Hepatocyte (in vitro differentiated cells): ENCODE measurements around the gene UBA5. TPM values are rescaled to one million over a fixed set of nuclear protein-coding genes. Genes with fewer than 3 reads are reported as not detected.

Source experiments
- DNase-seq: peaks from one replicate; pipeline ENCODE4 v3.0.0-alpha.2; 2016; ENCODE audit warnings: low spot score
- H2AFZ ChIP-seq: fragments of 200-600 bp; sonication (generic); 2 replicates; pipeline ENCODE4 v1.6.0; 2016; ENCODE audit warnings: antibody characterized with exemption, mild to moderate bottlenecking
- H3K27ac ChIP-seq: fragments of 200-600 bp; sonication (generic); 2 replicates; pipeline ENCODE4 v1.5.1; 2016; ENCODE audit warnings: mild to moderate bottlenecking
- H3K27me3 ChIP-seq: fragments of 200-600 bp; sonication (generic); 2 replicates; pipeline ENCODE4 v1.6.1; 2016
- H3K36me3 ChIP-seq: fragments of 200-600 bp; sonication (generic); replicated peaks from 2 replicates; pipeline ENCODE4 v1.5.1; 2016; ENCODE audit warnings: low read depth; ENCODE audit not compliant: insufficient read depth
- H3K4me1 ChIP-seq: fragments of 200-600 bp; sonication (generic); 2 replicates; pipeline ENCODE4 v1.5.1; 2016; ENCODE audit warnings: mild to moderate bottlenecking, moderate library complexity; ENCODE audit not compliant: insufficient read depth
- H3K4me2 ChIP-seq: fragments of 200-600 bp; sonication (generic); 2 replicates; pipeline ENCODE4 v1.6.0; 2016
- H3K4me3 ChIP-seq: fragments of 200-600 bp; sonication (generic); 2 replicates; pipeline ENCODE4 v1.5.1; 2016; ENCODE audit warnings: mild to moderate bottlenecking
- H3K79me2 ChIP-seq: fragments of 200-600 bp; sonication (generic); 2 replicates; pipeline ENCODE4 v1.6.0; 2017; ENCODE audit warnings: mild to moderate bottlenecking
- H3K9me2 ChIP-seq: fragments of 200-600 bp; sonication (generic); replicated peaks from 2 replicates; pipeline ENCODE4 v1.6.0; 2017; ENCODE audit warnings: mild to moderate bottlenecking; ENCODE audit not compliant: insufficient read depth
- H3K9me3 ChIP-seq: fragments of 200-600 bp; sonication (generic); 2 replicates; pipeline ENCODE4 v1.5.1; 2016; ENCODE audit warnings: low read depth, mild to moderate bottlenecking
- H4K20me1 ChIP-seq: fragments of 200-600 bp; sonication (generic); 2 replicates; pipeline ENCODE4 v1.6.0; 2016; ENCODE audit warnings: mild to moderate bottlenecking; ENCODE audit not compliant: insufficient read depth, poor library complexity, severe bottlenecking
- CTCF ChIP-seq: fragments of 200-600 bp; sonication (generic); IDR thresholded peaks from 2 replicates; pipeline ENCODE4 v1.5.1; 2016; ENCODE audit warnings: antibody characterized with exemption, mild to moderate bottlenecking; ENCODE audit not compliant: poor library complexity
- EZH2 ChIP-seq: fragments of 200-600 bp; sonication (generic); IDR thresholded peaks from 2 replicates; pipeline ENCODE4 v1.6.1; 2016; ENCODE audit warnings: antibody characterized with exemption, mild to moderate bottlenecking, borderline replicate concordance
- EZH2phosphoT487 ChIP-seq: fragments of 200-600 bp; sonication (generic); IDR thresholded peaks from one replicate; pipeline ENCODE4 v1.6.1; 2018; ENCODE audit warnings: antibody characterized with exemption, mild to moderate bottlenecking, low read depth, moderate library complexity; ENCODE audit not compliant: unreplicated experiment, severe bottlenecking
- WGBS: methylation state at CpG from one replicate; pipeline ENCODE4 v1.1.6; 2016; ENCODE audit warnings: low lambda C conversion rate; ENCODE audit errors: missing lambda C conversion rate; 5-methylcytosine and 5-hydroxymethylcytosine counted together
- polyA plus RNA-seq: library from polyadenylated mRNA; unstranded; fragments of >200 nt; fragmentation: Nextera tagmentation; extraction: Ambion mirVana; gene quantifications from 2 replicates; pipeline ENCODE4 v1.2.1, GENCODE V29; 2016
- total RNA-seq: library from RNA; depleted of rRNA; stranded (reverse); fragments of >200 nt; gene quantifications from 2 replicates; pipeline ENCODE4 v1.2.3, GENCODE V29; 2014

UBA5 gene
- total and polyA plus RNA-seq, 2 experiments from 2014 or later: 26.9 to 42.4 TPM

GRCh38 chr3:132659000-132659364 is 1.1 kb upstream of the UBA5 start:
- Histone ChIP-seq H3K9me3 (no peaks in the 10 kb centered on the region), H3K4me2 (peak overlapping the region; percentile 89), H3K4me1 (peaks cover 23% of the 10 kb centered on the region), H4K20me1 (no peaks in the 10 kb centered on the region), H3K27ac (peak overlapping the region; percentile 96), H3K4me3 (peak overlapping the region; percentile 99), H2AFZ (peak overlapping the region; percentile 90), H3K79me2 (peaks cover 61% of the 10 kb centered on the region), H3K36me3 (no peaks in the 10 kb centered on the region), H3K9me2 (no peaks in the 10 kb centered on the region), H3K27me3 (no peaks in the 10 kb centered on the region)
- DNase-seq: peak; percentile 6
- TF ChIP-seq EZH2 (no peak), EZH2phosphoT487 (no peak), CTCF (no peak)
- WGBS: 27% methylated on average over 7 of the region's 7 CpGs

DNA sequence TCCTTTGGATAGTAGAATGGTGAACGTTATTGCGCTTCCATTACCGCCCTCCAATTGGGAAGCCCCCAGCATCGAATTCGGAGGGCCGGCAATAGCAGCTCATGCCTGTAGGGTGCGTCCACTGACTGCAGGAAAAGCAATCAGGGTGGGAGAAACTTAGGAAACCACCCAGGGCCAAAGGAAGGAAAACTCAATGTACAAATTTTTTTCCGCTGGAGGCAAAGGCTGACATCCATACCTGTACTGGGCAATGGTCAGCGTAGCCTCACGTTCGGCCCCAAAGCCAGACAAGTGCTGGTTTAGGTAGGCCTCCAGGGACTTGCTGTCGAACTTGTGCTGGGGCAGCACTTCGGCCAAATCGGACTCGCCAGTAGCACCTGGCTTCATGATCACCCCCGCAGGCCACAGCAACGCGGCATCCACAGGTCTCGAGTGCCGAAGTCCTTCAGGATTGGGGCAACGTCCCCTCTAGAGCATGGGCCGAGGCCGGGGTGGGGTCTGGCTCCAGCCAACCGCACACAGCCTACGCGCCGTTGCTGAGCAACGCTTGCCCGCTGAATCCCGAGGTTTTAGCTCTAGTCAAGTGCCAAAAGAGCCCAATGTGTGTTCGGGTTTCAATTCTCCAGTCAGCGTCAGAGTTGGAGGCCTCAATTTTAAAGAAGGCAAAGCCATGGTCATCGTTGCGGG is 621 bp upstream of the UBA5 start, which contains the start of gene ACAD11:
Gene ACAD11, minus strand, starts transcription at position 445 of the 687 bp plus-strand sequence. Its CDS starts 58 bp downstream, at position 387.
- Histone ChIP-seq H4K20me1 (no peaks in the 10 kb centered on the region), H3K9me2 (no peaks in the 10 kb centered on the region), H3K4me1 (peaks cover 23% of the 10 kb centered on the region), H3K4me2 (peak within 1 kb of the TSS; percentile 89), H3K36me3 (no peaks in the 10 kb centered on the region), H3K9me3 (no peaks in the 10 kb centered on the region), H3K27ac (peak within 1 kb of the TSS; percentile 96), H3K4me3 (peak within 1 kb of the TSS; percentile 99), H3K27me3 (no peaks in the 10 kb centered on the region), H2AFZ (peak within 1 kb of the TSS; percentile 90), H3K79me2 (peaks cover 66% of the 10 kb centered on the region)
- under 1% methylated on average over 34 of the region's 34 CpGs for WGBS
- TF ChIP-seq EZH2: no peak
- peak; percentile 50 for TF ChIP-seq CTCF
- TF ChIP-seq EZH2phosphoT487: no peak
- peak; percentile 78 for DNase-seq

- no peak for DNase-seq
- H3K4me1 ChIP-seq: peaks cover 23% of the 10 kb centered on the region
Observed at GRCh38 chr3:132660811-132661070, 612 bp downstream of the UBA5 start.

More at GRCh38 chr3:132660811-132661070, 612 bp downstream of the UBA5 start:
- Histone ChIP-seq H3K4me3 (peak overlapping the region; percentile 99), H3K27ac (peak overlapping the region; percentile 96), H3K4me2 (peak overlapping the region; percentile 89), H2AFZ (peak overlapping the region; percentile 90), H3K36me3 (no peaks in the 10 kb centered on the region), H3K27me3 (no peaks in the 10 kb centered on the region), H3K9me3 (no peaks in the 10 kb centered on the region), H4K20me1 (no peaks in the 10 kb centered on the region), H3K79me2 (peaks cover 73% of the 10 kb centered on the region), H3K9me2 (no peaks in the 10 kb centered on the region)
- 3% methylated on average over 5 of the region's 5 CpGs for WGBS
- TF ChIP-seq EZH2: no peak
- no peak for TF ChIP-seq CTCF
